Sigmoid colon (tissue), 4 donors: ENCODE data around the gene HLF.

ENCODE experiments used
- CTCF ChIP-seq, 4 experiments: fragments of 450-650 bp in 3 of 4; fragments of 200-600 bp in 1 of 4; IDR thresholded peaks; one replicate each; pipeline ENCODE4 v1.5.1; 2016 to 2019; ENCODE audit warnings: antibody characterized with exemption in 4 of 4, mild to moderate bottlenecking in 3 of 4, moderate library complexity in 2 of 4
- EP300 ChIP-seq, 4 donors: sonication (generic); formaldehyde crosslinking; IDR thresholded peaks; one replicate each; pipeline ENCODE4 v1.6.1; 2017; ENCODE audit warnings: antibody characterized with exemption in 4 of 4
- POLR2A ChIP-seq, 2 donors: fragments of 450-650 bp; IDR thresholded peaks; one replicate each; pipeline ENCODE4 v1.6.1; 2016; ENCODE audit warnings: antibody characterized with exemption in 2 of 2, mild to moderate bottlenecking in 2 of 2, moderate library complexity in 2 of 2
- POLR2AphosphoS5 ChIP-seq, 4 donors: sonication (generic); formaldehyde crosslinking; IDR thresholded peaks; one replicate each; pipeline ENCODE4 v1.6.1; 2017; ENCODE audit warnings: antibody characterized with exemption in 4 of 4

GRCh38 chr17:55363033-55363432, 98.3 kb downstream of the HLF start:
- TF ChIP-seq CTCF (IDR thresholded peaks at IDR 0.05), result no peak
- TF ChIP-seq EP300 (IDR thresholded peaks at IDR 0.05), result no peak
- no peak for TF ChIP-seq POLR2AphosphoS5 (IDR thresholded peaks at IDR 0.05)
- TF ChIP-seq POLR2A (IDR thresholded peaks at IDR 0.05), result no peak
